Thoracic aorta (tissue), 2 donors: ENCODE data around the gene SPATA33. TPM values are rescaled to one million over a fixed set of nuclear protein-coding genes. Genes with fewer than 3 reads are reported as not detected.

ENCODE experiments used
- ATAC-seq: fragments of 150-250 bp; one replicate; pipeline ENCODE4 v1.8.0; 2017; ENCODE audit warnings: low read depth; ENCODE audit not compliant: insufficient number of reproducible peaks, low FRiP score
- DNase-seq: peaks from one replicate; pipeline ENCODE4 v3.0.0-alpha.2; 2020; ENCODE audit warnings: low spot score
- H3K27ac ChIP-seq, 2 donors: fragments of 200-600 bp; sonication (generic); 1 replicate in 1 of 2; 2 replicates in 1 of 2; pipeline ENCODE4 v1.5.1; 2016; ENCODE audit warnings: mild to moderate bottlenecking in 2 of 2, moderate library complexity in 2 of 2
- H3K27me3 ChIP-seq: fragments of 200-600 bp; sonication (generic); replicated peaks from 2 replicates; pipeline ENCODE4 v1.6.0; 2016; ENCODE audit warnings: mild to moderate bottlenecking; ENCODE audit not compliant: insufficient read depth
- H3K36me3 ChIP-seq: fragments of 200-600 bp; sonication (generic); one replicate; pipeline ENCODE4 v1.5.1; 2016
- H3K4me1 ChIP-seq, 2 donors: fragments of 200-600 bp; sonication (generic); 1 replicate in 1 of 2; 2 replicates in 1 of 2; pipeline versions ENCODE4 v1.5.1 to v1.6.0; 2016; ENCODE audit warnings: low read depth in 2 of 2, mild to moderate bottlenecking in 1 of 2; ENCODE audit not compliant: control insufficient read depth in 1 of 2
- H3K4me3 ChIP-seq: fragments of 200-600 bp; sonication (generic); 2 replicates; pipeline ENCODE4 v1.5.1; 2016; ENCODE audit warnings: mild to moderate bottlenecking
- H3K9me3 ChIP-seq: fragments of 200-600 bp; sonication (generic); 2 replicates; pipeline ENCODE4 v1.5.1; 2016
- CTCF ChIP-seq: fragments of 200-600 bp; sonication (generic); IDR thresholded peaks from one replicate; pipeline ENCODE4 v1.5.1; 2019; ENCODE audit warnings: antibody characterized with exemption
- total RNA-seq, 2 donors: library from RNA; depleted of rRNA; stranded (reverse); fragments of >200 nt; gene quantifications; one replicate each; pipeline versions ENCODE4 v1.1.0 to v1.2.3, GENCODE V29; 2016

The SPATA33 gene
- total RNA-seq = 1 to 10 TPM; 3.2 to 3.9 TPM

DNA sequence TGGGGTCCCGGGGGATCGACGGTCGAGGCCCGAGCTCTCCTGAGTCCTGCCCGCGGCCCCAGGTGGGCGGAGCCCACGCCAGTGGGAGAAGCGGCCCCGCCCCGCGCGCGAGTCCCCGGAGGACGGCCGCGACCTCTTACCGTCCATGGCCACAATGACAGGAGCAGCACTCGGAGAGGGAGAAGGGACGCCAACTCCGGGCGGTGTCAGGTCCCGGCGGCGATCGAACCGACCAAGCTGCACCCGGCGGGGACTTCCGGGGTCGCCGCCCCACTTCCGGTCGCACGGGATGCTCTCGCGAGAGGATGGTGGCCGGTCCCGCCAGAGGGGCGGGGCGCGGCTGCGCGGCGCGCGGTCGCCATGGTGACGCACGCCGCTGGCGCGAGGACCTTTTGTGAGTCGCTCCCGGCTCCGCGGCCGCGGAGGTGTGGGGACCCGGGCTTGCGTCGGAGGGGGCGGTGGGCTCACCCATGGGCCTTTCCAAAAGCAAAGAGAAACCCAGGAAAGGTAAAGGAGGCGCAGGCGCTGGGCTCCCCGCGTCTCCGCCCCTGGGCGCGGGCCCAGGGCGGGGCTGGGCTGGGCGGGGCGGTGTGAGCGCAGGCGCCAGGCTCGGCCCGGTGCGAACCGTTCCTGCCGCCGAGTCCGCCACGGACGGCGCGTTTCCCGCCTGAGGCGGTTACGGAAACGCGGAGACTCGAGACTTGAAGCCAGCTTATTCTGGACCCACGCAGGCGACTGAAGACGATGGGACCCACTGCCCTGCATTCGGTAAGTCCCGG lies at the start of gene SPATA33, which contains the start of gene CHMP1A:
Gene SPATA33 (plus strand): TSS at position 395 of the 779 bp plus-strand sequence. CDS start 76 bp downstream, at position 471.
Gene CHMP1A (minus strand): TSS at position 267 of the 779 bp plus-strand sequence. CDS start 120 bp downstream, at position 147.
- peak; percentile 52 for DNase-seq
- Histone ChIP-seq H3K27ac (peak within 1 kb of the TSS; percentile 66 to 75), H3K4me3 (peak within 1 kb of the TSS; percentile 100), H3K27me3 (no peaks in the 10 kb centered on the region), H3K9me3 (no peaks in the 10 kb centered on the region), H3K4me1 (peaks cover 15 to 24% of the 10 kb centered on the region in 2 donors), H3K36me3 (peaks cover 3% of the 10 kb centered on the region)
- peak; percentile 80 for ATAC-seq
- no peak for TF ChIP-seq CTCF

DNA sequence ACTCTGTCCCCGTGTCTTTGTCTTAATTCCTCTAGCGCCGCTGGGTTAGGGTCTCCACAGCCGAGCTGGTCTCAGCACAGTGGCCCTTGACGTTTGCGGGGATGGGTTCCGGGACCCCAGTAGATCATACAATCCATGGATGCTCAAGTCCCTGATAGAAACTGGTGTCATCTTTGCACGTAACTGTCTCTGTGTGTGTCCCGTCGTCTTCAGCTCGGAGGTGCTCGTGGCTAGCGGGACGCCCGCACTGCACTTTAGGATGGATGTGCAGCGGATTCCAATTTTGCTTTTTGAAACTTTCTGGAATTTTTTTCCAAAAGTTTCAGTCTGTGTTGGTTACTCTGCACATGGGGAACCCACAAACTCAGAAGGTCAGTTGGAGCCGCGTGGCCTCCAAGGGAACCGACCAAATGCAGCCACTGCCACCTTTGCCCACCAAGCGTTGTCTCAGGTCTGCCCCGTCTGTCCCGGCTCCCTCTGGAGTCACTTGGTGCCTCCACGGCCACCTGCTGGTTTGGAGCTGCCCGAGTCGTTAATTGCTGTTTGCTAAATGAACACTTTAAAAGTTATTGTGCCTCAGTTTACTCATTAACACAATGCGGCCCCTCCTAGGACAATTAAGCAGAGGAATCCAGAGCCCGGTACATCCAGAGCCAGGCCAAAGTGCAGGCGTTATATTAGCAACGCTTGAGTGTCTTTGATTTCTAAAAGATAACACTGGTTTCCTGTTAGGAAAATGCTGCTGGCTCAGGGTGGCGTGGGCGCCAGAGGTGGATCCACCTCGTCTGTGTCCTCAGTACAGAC lies 49.5 kb upstream of the SPATA33 start:
- no peak for ATAC-seq
- H3K27me3 ChIP-seq = no peaks in the 10 kb centered on the region

DNA sequence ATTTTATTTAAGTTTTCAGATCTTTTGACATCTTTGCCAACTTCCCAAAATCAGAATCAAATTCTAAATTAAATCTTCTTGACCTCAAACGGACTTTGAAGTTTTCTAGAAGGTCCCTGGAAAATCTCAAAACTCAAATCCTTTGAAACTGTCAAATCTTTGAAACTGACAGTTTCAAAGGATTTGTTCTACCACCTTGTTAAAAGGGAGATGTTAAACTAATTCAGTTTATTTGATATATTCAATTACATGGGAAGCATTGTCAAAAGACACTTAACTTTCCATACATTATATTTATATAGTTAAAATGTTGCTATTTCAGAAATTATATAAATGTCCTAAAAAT lies 47.6 kb upstream of the SPATA33 start:
- Histone ChIP-seq H3K27me3 (no peaks in the 10 kb centered on the region), H3K4me1 (no peaks in the 10 kb centered on the region)
- ATAC-seq = no peak

More for the DNA sequence above, 49.5 kb upstream of the SPATA33 start:
- H3K4me1 ChIP-seq = no peaks in the 10 kb centered on the region
- no peak for TF ChIP-seq CTCF
- H3K27ac ChIP-seq = no peak overlapping the region
- no peaks in the 10 kb centered on the region for H3K9me3 ChIP-seq
- H3K36me3 ChIP-seq = no peaks in the 10 kb centered on the region
- no peak overlapping the region for H3K4me3 ChIP-seq
- no peak for DNase-seq

DNA sequence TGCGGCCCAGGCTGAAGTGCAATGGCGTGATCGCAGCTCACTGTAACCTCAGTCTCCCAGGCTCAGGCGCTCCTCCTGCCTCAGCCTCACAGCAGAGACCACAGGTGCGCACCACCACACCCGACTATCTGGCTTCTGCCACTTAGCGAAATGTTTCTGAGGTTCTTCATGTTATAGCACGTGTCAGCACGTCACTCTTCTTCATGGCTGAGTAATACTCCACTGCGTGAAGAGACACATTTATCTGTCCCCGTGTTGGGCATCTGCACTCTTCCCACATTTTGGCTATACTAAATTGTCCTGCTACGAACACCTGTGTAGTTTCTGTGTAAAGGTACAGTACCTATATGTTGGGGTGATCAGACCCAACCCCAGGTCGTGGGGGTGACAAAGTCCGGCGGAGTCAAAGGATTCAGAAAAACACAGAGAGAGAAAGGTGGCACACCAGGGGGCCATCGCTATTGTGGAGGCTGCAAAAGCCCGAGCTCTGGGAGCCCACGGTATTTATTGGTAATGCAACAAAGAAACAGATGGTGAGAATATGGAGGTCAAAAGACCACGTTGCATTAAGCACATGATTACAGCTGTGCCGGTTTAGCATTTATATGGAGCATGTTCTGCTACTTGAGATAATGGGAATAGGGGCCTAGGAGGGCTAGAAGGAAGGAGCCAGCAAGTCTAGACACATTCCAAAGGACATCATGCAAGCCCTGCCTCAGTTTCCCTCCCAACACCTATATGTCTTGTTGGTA lies 45.0 kb upstream of the SPATA33 start:
- H3K36me3 ChIP-seq = no peaks in the 10 kb centered on the region
- H3K27me3 ChIP-seq = no peaks in the 10 kb centered on the region
- TF ChIP-seq CTCF = no peak
- H3K4me1 ChIP-seq = no peaks in the 10 kb centered on the region
- DNase-seq (no peak), ATAC-seq (no peak)
- H3K4me3 ChIP-seq = no peak overlapping the region
- H3K27ac ChIP-seq = no peak overlapping the region
- no peaks in the 10 kb centered on the region for H3K9me3 ChIP-seq

More for the DNA sequence above, 47.6 kb upstream of the SPATA33 start:
- H3K4me3 ChIP-seq = no peak overlapping the region
- H3K27ac ChIP-seq = no peak overlapping the region
- no peak for TF ChIP-seq CTCF
- no peaks in the 10 kb centered on the region for H3K9me3 ChIP-seq
- no peaks in the 10 kb centered on the region for H3K36me3 ChIP-seq
- DNase-seq = no peak
